ENCODE results near the gene PARD3B.
A peak's percentile ranks its signal among the peaks of the same experiment; 100 is the strongest.
"Not testable (repeated sequence)": the region's sequence is repeated elsewhere in the genome, so short reads cannot be mapped to it uniquely, and the experiment has no call there.

The PARD3B gene

GRCh38 chr2:205210494-205210893 is 665.2 kb downstream of the PARD3B start:
- no peak for DNase-seq

GRCh38 chr2:205212357-205212756 is 667.1 kb downstream of the PARD3B start:
- no peak for DNase-seq

- DNase-seq, result peak; percentile 6
Measured at GRCh38 chr2:205216092-205216491, 670.8 kb downstream of the PARD3B start.

GRCh38 chr2:205216580-205216979 is 671.3 kb downstream of the PARD3B start:
- DNase-seq, result no peak

GRCh38 chr2:205217004-205217403 is 671.7 kb downstream of the PARD3B start:
- no peak for DNase-seq

- DNase-seq, result peak; percentile 46
Measured at GRCh38 chr2:205218056-205218455, 672.8 kb downstream of the PARD3B start.

GRCh38 chr2:205218816-205219215 is 673.5 kb downstream of the PARD3B start:
- DNase-seq, result not testable (repeated sequence)

GRCh38 chr2:205220559-205220958 is 675.3 kb downstream of the PARD3B start:
- DNase-seq, result no peak

GRCh38 chr2:205232086-205232485 is 686.8 kb downstream of the PARD3B start:
- no peak for DNase-seq

GRCh38 chr2:205235434-205235833 is 690.2 kb downstream of the PARD3B start:
- no peak for DNase-seq

GRCh38 chr2:205237524-205237923 is 692.2 kb downstream of the PARD3B start:
- no peak for DNase-seq

- DNase-seq, result no peak
Measured at GRCh38 chr2:205245001-205245400, 699.7 kb downstream of the PARD3B start.

- DNase-seq, result peak; percentile 80
Measured at GRCh38 chr2:205245652-205246051, 700.4 kb downstream of the PARD3B start.

- no peak for DNase-seq
Measured at GRCh38 chr2:205259121-205259520, 713.8 kb downstream of the PARD3B start.

- DNase-seq, result peak; percentile 27
Measured at GRCh38 chr2:205261516-205262020, 716.3 kb downstream of the PARD3B start.

- DNase-seq, result no peak
Measured at GRCh38 chr2:205267323-205267722, 722.0 kb downstream of the PARD3B start.

- DNase-seq, result no peak
Measured at GRCh38 chr2:205270689-205271088, 725.4 kb downstream of the PARD3B start.

- DNase-seq, result no peak
Measured at GRCh38 chr2:205273148-205273547, 727.9 kb downstream of the PARD3B start.

GRCh38 chr2:205273627-205274026 is 728.4 kb downstream of the PARD3B start:
- DNase-seq, result no peak

GRCh38 chr2:205274801-205275200 is 729.5 kb downstream of the PARD3B start:
- no peak for DNase-seq

GRCh38 chr2:205276116-205276777 is 731.0 kb downstream of the PARD3B start:
- DNase-seq, result peak; percentile 26

- no peak for DNase-seq
Measured at GRCh38 chr2:205280596-205281236, 735.4 kb downstream of the PARD3B start.

- no peak for DNase-seq
Measured at GRCh38 chr2:205283736-205284270, 738.5 kb downstream of the PARD3B start.

GRCh38 chr2:205284334-205284733 is 739.1 kb downstream of the PARD3B start:
- DNase-seq, result no peak
